Measurements from ENCODE around the gene OSBPL6.

- TF ChIP-seq, protein P1, sequence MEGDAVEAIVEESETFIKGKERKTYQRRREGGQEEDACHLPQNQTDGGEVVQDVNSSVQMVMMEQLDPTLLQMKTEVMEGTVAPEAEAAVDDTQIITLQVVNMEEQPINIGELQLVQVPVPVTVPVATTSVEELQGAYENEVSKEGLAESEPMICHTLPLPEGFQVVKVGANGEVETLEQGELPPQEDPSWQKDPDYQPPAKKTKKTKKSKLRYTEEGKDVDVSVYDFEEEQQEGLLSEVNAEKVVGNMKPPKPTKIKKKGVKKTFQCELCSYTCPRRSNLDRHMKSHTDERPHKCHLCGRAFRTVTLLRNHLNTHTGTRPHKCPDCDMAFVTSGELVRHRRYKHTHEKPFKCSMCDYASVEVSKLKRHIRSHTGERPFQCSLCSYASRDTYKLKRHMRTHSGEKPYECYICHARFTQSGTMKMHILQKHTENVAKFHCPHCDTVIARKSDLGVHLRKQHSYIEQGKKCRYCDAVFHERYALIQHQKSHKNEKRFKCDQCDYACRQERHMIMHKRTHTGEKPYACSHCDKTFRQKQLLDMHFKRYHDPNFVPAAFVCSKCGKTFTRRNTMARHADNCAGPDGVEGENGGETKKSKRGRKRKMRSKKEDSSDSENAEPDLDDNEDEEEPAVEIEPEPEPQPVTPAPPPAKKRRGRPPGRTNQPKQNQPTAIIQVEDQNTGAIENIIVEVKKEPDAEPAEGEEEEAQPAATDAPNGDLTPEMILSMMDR (conservative IDR thresholded peaks at IDR 0.05; ENCODE audit: low read length): no peak
- no peak for TF ChIP-seq EZH2phosphoT487 (IDR thresholded peaks at IDR 0.05; ENCODE audit: borderline replicate concordance)
Measured at GRCh38 chr2:178425255-178425827, 231.0 kb downstream of the OSBPL6 start.
